GM18909 (cell line): ENCODE measurements around the gene IWS1.
"Not testable (repeated sequence)": the region's sequence is repeated elsewhere in the genome, so short reads cannot be mapped to it uniquely, and the experiment has no call there.

Experiments
- ATAC-seq: cut with Tn5 transposase; IDR thresholded peaks from one replicate; pipeline ENCODE4 v1.9.1; 2021; ENCODE audit warnings: mild to moderate bottlenecking; ENCODE audit not compliant: unreplicated experiment, poor library complexity

Gene IWS1

DNA sequence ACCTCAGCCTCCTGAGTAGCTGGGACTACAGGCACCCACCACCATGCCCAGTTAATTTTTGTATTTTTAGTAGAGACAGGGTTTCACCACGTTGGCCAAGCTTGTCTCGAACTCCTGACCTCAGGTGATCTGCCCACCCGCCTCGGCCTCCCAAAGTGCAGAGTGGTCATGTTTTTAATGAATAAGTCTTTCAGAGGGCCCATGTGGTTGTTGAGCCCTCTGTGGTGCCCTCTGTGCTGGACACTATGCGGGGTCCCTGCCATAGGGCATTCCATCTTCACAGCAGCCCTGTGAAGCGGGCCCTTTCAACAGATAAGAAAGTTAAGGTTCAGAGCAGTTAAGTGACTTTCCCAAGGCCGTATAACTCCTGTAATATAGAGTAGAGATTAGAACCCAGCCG is 35.1 kb upstream of the IWS1 start:
- ATAC-seq = no peak

GRCh38 chr2:127560931-127561280 is 34.6 kb upstream of the IWS1 start:
- no peak for ATAC-seq

- no peak for ATAC-seq
Observed at GRCh38 chr2:127560201-127560930, 34.1 kb upstream of the IWS1 start.

DNA sequence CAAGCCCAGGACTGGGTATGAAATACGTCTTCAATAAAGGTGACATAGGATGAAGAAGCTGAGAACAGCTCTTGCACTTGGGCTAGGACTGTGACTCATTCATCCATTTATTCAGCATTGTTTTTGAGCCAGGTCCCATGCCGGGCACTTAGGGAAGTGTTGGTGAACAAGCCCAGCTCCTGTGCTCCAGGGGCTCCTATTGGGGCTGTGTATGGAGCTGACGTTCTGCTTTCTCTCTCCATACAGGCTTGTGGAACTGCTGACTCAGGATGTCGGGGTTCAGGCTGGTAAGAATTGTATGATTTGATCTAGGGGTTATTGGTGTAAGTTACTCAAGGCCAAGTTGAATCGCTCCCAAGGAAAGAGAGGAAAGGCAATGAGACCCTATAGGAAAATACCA is 33.2 kb upstream of the IWS1 start:
- ATAC-seq = no peak

- no peak for ATAC-seq
Observed at GRCh38 chr2:127558911-127559310, 32.6 kb upstream of the IWS1 start.

DNA sequence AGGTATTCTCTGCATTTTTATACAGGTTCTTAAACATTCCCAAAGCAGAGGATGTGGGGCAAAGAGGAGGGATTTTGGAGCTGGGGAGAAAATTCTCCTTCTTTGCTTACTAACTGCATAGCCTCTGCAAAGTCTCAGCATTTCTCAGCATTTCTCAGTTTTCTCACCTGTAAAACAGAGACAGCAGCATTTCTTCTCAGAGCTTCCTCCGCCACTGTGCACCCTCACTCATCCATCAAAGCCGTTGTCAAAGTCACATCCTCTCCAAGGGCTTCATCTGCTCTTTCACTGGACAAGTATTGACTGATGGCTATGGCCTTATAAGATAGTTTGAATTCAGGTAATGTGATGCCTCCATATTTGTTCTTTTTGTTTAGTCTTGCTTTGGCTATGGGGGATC is 26.6 kb upstream of the IWS1 start:
- no peak for ATAC-seq

- no peak for ATAC-seq
Observed at GRCh38 chr2:127552336-127552735, 26.0 kb upstream of the IWS1 start.

DNA sequence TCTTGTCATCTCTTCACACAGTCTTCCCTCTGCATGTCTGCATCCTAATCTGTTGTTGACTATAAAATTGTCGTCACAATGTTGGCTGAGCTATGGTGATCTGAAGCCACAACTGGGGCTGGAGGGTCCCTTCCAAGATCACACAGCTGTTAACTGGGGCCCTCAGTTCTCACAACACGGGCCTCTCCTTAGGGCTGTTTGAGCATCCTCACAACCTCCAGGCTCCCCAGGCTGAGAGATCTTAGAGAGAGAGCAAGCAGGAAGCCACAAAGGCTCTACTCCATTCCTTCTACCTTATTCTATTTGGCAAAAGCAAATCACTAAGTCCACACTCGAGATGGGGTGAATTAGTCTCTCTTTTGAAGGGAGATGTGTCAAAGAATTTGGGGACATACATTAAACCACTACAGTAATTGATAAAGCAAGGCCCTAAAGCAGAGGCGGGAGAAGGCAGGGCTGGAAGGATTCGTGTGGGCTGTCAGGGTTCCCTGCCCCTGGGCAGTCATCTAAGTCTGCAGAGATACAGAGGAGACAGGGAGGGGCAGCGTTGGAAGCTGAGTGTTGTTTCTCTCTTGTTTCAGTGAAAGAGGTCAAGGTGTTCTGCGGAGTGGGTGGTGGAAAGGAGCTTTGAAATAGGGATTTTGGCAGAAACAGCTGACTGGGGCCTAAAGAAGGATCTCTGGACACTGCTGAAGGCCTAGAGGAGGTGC is 25.1 kb upstream of the IWS1 start:
- no peak for ATAC-seq

- no peak for ATAC-seq
Observed at GRCh38 chr2:127546797-127547196, 20.5 kb upstream of the IWS1 start.

DNA sequence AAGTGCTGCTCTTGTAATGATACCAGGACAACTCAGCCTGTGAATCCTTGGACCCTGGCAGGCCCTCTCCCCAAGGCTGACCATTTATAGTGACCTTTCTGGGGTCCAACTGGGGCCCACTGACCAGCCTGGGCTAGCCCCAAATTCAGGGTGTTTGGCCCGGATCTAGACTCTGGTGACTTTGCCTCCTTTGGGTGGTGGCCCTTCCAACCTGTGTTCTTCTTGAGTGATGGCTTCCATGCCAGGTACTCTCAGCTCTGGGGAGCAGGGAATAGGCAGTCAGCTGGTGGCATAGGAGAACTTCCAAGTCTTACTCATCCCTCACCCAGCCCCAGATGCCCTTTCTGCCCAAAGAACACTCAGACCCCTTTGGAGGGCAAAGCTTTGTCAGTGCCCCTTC is 19.5 kb upstream of the IWS1 start:
- no peak for ATAC-seq

- ATAC-seq = no peak
Observed at GRCh38 chr2:127545189-127545588, 18.9 kb upstream of the IWS1 start.

GRCh38 chr2:127543013-127543501 is 16.8 kb upstream of the IWS1 start:
- ATAC-seq = not testable (repeated sequence)

- no peak for ATAC-seq
Observed at GRCh38 chr2:127542231-127542630, 15.9 kb upstream of the IWS1 start.

- ATAC-seq = no peak
Observed at GRCh38 chr2:127541809-127542208, 15.5 kb upstream of the IWS1 start.

DNA sequence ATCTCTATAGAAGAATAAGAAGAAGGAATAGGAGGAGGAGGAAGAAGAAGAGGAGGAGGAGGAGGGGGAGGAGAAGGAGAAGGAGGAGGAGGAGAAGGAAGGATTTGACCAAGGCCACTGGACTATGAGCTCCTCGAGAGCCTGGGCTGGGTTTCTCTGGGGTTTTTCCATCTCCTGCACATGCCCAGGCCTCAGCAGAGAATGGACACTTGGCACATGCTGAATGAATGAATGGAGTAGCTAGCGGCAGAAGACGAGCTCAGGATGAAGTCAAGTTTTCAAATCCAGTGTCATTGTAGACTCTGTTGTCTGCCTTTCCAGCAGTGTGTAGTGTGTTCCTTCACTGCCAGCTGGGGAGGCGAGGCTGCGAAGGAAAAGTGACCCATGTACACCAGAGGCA is 11.4 kb upstream of the IWS1 start:
- no peak for ATAC-seq

DNA sequence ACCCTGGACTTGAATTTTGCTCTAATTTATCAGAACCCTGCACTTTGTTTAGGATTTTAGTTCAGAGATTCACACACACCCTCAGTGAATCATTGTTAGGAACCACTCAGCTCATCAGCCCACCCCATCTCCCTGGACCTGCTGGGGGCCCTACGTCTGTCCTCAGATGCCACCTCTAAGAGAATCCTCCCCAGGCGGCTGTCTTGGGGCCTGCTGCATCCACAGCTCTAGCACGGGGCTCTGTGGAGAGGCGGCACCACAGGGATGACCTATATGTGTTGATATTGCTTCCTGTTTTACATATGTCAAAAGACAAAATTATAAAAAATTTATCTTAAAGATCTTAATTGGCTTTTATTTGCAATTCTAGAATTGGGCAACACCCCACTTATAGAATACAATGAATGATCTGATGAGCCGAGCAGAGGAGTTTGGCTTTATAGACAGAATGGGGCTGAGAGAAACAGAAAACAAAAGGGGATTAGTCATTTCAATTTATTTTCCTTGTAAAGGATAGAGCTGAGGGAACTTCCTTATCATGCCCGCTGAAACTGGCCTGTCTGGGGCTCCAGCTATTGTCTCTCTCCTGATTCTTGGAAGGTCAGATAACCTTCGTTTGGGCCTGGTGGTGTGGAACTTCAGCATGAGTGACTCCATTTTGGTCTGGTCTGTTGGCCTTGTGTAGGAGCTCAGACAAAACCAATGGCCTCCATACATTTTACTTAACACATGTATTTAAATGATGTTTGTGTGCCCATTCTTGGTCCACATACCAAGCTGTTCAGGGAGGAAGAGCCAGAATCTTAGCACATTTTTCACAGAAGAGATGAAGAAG is 10.6 kb upstream of the IWS1 start:
- no peak for ATAC-seq

GRCh38 chr2:127535918-127536317 is 9.6 kb upstream of the IWS1 start:
- ATAC-seq = no peak

DNA sequence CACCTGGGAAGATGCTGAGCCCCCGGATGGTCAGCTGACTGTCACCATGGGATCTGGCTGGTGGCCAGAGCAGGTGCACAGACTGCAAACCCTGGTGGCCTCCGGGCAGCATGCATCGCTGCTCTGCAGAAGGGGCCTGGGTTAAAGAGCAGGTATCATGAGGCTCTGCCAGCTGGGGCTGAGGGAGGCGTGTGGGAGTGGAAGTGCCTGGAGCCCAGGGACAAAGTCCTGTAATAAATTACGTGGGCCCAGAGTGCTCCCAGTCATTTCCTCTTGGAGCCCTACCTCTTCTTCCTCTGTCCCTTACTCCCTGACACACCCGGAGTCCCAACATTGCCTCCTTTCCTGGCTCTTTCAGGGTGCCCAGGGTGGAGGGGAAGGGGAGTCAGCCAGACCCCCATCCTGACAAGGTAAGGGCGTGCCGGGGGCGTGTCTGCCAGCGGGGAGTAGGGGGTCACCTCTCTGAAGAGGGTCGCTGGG is 9.2 kb upstream of the IWS1 start, which contains the start of gene MYO7B:
MYO7B (plus strand) TSS at position 262 of the 480 bp plus-strand sequence. CDS start 24,040 bp downstream, outside the sequence.
- ATAC-seq = no peak

- ATAC-seq = no peak
Observed at GRCh38 chr2:127532296-127532695, 6.0 kb upstream of the IWS1 start.

GRCh38 chr2:127531221-127531648 is 4.9 kb upstream of the IWS1 start:
- no peak for ATAC-seq
